ENCODE data around the gene LGALS14.
"Not testable (repeated sequence)": the region's sequence is repeated elsewhere in the genome, so short reads cannot be mapped to it uniquely, and the experiment has no call there.

The LGALS14 gene

DNA sequence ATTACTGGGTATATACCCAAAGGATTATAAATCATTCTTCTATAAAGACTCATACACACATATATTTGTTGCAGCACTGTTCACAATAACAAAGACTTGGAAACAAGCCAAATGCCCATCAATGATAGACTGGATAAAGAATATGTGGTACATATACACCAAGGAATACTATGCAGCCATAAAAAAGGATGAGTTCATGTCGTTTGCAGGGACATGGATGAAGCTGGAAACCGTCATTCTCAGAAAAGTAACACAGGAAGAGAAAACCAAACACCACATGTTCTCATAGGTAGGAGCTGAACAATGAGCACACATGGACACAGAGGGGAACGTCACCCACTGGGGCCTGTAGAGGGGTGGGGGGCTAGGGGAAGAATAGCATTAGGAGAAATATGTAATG, 15.9 kb downstream of the LGALS14 start:
- H3K27ac Mint-ChIP-seq; H3K4me3 Mint-ChIP-seq; H3K9me3 Mint-ChIP-seq; DNase-seq; H3K4me1 Mint-ChIP-seq (ENCODE audit: low read depth); H3K36me3 Mint-ChIP-seq (ENCODE audit: low read depth): not testable (repeated sequence)
- peaks cover 71% of the 10 kb centered on the region for H3K27me3 Mint-ChIP-seq

DNA sequence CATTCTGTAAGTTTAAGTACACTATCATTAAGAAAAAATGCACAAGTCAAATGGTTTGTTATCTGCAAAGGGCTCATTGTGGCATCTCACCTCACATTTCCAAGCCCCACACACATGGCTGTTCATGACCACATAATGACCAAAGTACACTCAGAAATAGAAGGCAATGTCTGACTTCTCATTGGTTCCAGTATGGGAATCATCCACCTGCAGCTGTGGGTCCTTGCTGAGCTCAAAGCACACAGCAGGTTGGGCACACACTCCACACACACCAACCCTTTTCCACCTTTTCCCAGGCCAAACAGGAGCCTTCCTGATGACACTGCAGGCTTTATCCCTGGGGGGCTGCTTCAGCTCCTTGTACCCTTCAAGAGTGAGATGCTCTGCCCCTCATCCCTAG, 21.7 kb downstream of the LGALS14 start:
- H3K9me3 Mint-ChIP-seq = no peaks in the 10 kb centered on the region
- H3K4me1 Mint-ChIP-seq (ENCODE audit: low read depth) = no peaks in the 10 kb centered on the region
- H3K27me3 Mint-ChIP-seq = peaks cover 52% of the 10 kb centered on the region
- no peak overlapping the region for H3K27ac Mint-ChIP-seq
- no peak overlapping the region for H3K4me3 Mint-ChIP-seq
- no peaks in the 10 kb centered on the region for H3K36me3 Mint-ChIP-seq (ENCODE audit: low read depth)
- no peak for DNase-seq

GRCh38 chr19:39727070-39727800, 23.0 kb downstream of the LGALS14 start:
- no peaks in the 10 kb centered on the region for H3K36me3 Mint-ChIP-seq (ENCODE audit: low read depth)
- H3K4me1 Mint-ChIP-seq (ENCODE audit: low read depth) = no peaks in the 10 kb centered on the region
- H3K27ac Mint-ChIP-seq = no peak overlapping the region
- H3K27me3 Mint-ChIP-seq = peaks cover 54% of the 10 kb centered on the region
- no peak for DNase-seq
- no peak overlapping the region for H3K4me3 Mint-ChIP-seq
- no peaks in the 10 kb centered on the region for H3K9me3 Mint-ChIP-seq

DNA sequence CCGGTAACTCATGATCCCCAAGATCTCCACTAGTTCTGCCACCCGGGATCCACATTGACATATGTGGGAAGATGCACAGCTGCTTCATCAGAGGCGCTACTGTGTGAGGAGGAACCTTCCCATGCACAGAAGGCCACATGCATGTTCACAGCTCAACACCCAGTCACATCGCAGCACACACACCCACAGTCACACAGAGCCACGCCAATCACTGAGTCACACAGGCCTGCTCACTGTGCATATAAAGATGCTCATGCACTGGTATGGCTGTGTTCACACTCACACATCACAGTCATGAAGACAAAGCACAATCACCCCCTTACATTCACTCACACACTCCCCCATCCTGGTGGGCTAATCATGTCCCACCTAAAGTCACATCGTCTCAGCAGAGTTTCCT, 23.8 kb downstream of the LGALS14 start:
- Mint-ChIP-seq H3K9me3 (no peaks in the 10 kb centered on the region), H3K4me3 (no peak overlapping the region), H3K27ac (no peak overlapping the region), H3K36me3 (ENCODE audit: low read depth) (no peaks in the 10 kb centered on the region), H3K4me1 (ENCODE audit: low read depth) (no peaks in the 10 kb centered on the region), H3K27me3 (peaks cover 46% of the 10 kb centered on the region)
- DNase-seq = no peak

DNA sequence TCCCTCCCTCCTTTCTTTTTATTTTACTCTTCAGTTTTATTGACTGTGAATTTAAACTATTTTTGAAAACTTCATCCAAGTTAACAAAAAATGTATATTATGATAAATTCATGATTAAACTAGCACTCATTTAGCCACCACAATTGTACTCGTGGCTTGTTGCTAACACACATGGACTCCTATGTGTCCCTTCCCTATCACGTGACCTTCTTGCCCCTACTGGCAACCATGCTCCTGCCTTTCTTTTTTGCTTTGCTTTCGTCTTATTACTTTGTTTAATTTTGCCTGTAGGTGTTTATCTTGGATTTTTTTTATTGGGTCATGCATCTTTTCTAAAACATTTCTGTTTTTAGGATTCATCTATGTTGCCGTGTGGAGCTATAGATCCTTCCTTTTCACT, 25.3 kb downstream of the LGALS14 start:
- Mint-ChIP-seq H3K4me1 (ENCODE audit: low read depth) (no peaks in the 10 kb centered on the region), H3K27me3 (peaks cover 32% of the 10 kb centered on the region), H3K9me3 (no peaks in the 10 kb centered on the region), H3K36me3 (ENCODE audit: low read depth) (no peaks in the 10 kb centered on the region), H3K4me3 (no peak overlapping the region), H3K27ac (no peak overlapping the region)
- no peak for DNase-seq

DNA sequence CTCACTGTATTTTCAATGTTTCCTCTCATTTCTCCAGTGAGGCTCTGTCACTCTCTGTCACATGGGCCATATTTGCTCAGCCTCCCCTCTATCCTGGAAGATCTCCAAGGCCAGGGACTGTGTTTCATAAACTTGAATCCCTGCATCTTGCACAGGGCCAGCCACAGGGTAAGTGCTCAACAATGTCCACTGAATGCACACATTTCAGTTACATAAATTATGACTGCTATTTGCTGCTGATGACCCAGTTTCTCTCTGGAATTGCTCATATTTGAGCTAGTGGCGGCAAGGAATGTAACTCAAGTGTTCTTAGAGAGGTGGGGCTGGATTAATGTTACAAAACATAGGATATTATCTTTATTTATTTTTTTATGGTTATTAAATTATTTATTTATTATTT, 27.4 kb downstream of the LGALS14 start:
- no peak for DNase-seq

DNA sequence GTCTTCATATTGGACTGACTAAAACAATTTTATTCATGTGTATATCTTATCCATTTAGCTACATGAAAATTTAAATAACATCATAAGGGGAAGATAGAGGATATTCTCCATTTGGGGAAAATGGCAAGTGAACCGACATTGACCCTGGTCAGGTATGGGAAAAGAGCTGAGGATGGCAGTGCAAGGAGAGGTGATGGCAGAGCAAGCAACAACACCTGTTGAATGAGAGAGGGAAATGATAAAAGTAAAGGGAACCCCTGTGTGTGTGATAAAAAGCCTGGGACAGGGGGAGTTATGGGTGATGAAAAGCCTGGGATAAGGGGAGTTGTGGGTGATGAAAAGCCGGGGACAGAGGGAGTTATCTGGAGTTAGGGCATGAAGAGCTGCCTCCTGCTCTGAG, 29.6 kb downstream of the LGALS14 start:
- no peak overlapping the region for H3K27ac Mint-ChIP-seq
- peaks cover 20% of the 10 kb centered on the region for H3K27me3 Mint-ChIP-seq
- no peaks in the 10 kb centered on the region for H3K9me3 Mint-ChIP-seq
- no peak overlapping the region for H3K4me3 Mint-ChIP-seq
- no peaks in the 10 kb centered on the region for H3K36me3 Mint-ChIP-seq (ENCODE audit: low read depth)
- DNase-seq = no peak
- peaks cover 20% of the 10 kb centered on the region for H3K4me1 Mint-ChIP-seq (ENCODE audit: low read depth)

More for the DNA sequence above, 27.4 kb downstream of the LGALS14 start:
- no peak overlapping the region for H3K4me3 Mint-ChIP-seq
- peaks cover 8% of the 10 kb centered on the region for H3K4me1 Mint-ChIP-seq (ENCODE audit: low read depth)
- no peak overlapping the region for H3K27ac Mint-ChIP-seq
- no peaks in the 10 kb centered on the region for H3K9me3 Mint-ChIP-seq
- no peaks in the 10 kb centered on the region for H3K36me3 Mint-ChIP-seq (ENCODE audit: low read depth)
- peaks cover 25% of the 10 kb centered on the region for H3K27me3 Mint-ChIP-seq

DNA sequence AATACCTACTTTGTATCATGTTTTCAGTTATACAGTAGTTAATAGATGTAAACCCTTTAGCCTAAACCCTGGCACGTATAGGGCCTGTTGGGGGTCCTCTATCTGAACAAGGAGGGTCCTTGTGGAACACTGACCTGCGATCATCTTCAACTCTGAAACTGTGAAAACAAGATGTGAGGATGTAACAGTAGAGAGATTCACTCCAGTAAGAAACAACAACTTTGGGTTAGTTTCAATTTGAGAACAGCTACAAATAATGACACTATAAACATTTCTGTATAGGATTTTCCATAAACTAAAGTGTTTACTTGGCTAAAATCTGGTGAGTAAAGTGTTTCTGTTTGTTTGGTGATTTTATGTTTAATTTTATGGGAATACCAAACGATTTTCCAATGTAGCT, 31.4 kb downstream of the LGALS14 start:
- Mint-ChIP-seq H3K27me3 (peaks cover 15% of the 10 kb centered on the region), H3K4me1 (ENCODE audit: low read depth) (peaks cover 29% of the 10 kb centered on the region), H3K36me3 (ENCODE audit: low read depth) (no peaks in the 10 kb centered on the region), H3K4me3 (no peak overlapping the region), H3K9me3 (no peaks in the 10 kb centered on the region), H3K27ac (no peak overlapping the region)
- no peak for DNase-seq

GRCh38 chr19:39736088-39736487, 31.8 kb downstream of the LGALS14 start:
- H3K36me3 Mint-ChIP-seq (ENCODE audit: low read depth) = no peaks in the 10 kb centered on the region
- no peaks in the 10 kb centered on the region for H3K9me3 Mint-ChIP-seq
- peaks cover 31% of the 10 kb centered on the region for H3K4me1 Mint-ChIP-seq (ENCODE audit: low read depth)
- H3K4me3 Mint-ChIP-seq = no peak overlapping the region
- no peak for DNase-seq
- H3K27ac Mint-ChIP-seq = no peak overlapping the region
- peaks cover 13% of the 10 kb centered on the region for H3K27me3 Mint-ChIP-seq

- Mint-ChIP-seq H3K27ac (no peak overlapping the region), H3K36me3 (ENCODE audit: low read depth) (no peaks in the 10 kb centered on the region), H3K4me3 (no peak overlapping the region), H3K27me3 (peaks cover 9% of the 10 kb centered on the region), H3K9me3 (no peaks in the 10 kb centered on the region), H3K4me1 (ENCODE audit: low read depth) (peaks cover 34% of the 10 kb centered on the region)
- no peak for DNase-seq
Measured at GRCh38 chr19:39737351-39737750, 33.1 kb downstream of the LGALS14 start.

DNA sequence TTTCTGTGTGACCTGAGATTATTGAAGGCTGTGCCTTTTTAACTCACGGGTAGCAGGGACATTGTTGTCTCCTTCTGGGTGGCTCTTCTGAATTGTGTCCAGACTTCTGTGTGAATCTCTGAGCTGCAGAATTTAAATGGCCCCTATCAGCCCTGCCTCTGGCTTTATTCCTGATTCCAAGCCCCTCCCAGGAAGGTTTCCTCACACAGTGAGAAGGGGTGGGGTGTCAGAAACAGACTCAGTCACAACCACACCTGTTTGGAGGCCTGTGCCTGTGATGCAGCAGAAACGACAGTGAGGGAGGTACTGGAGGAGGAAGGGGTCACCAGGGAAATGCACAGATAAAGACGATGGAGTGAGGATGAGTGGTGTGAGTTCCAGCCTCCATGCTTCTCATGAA, 33.6 kb downstream of the LGALS14 start, which contains the start of gene CLC:
TSS of gene CLC (minus strand) at position 139 of the 400 bp plus-strand sequence. CDS start at position 62, 77 bp downstream.
- Mint-ChIP-seq H3K36me3 (ENCODE audit: low read depth) (no peaks in the 10 kb centered on the region), H3K27me3 (peaks cover 11% of the 10 kb centered on the region), H3K4me3 (no peak within 1 kb of the TSS), H3K27ac (no peak within 1 kb of the TSS), H3K4me1 (ENCODE audit: low read depth) (peaks cover 34% of the 10 kb centered on the region), H3K9me3 (no peaks in the 10 kb centered on the region)
- no peak for DNase-seq

DNA sequence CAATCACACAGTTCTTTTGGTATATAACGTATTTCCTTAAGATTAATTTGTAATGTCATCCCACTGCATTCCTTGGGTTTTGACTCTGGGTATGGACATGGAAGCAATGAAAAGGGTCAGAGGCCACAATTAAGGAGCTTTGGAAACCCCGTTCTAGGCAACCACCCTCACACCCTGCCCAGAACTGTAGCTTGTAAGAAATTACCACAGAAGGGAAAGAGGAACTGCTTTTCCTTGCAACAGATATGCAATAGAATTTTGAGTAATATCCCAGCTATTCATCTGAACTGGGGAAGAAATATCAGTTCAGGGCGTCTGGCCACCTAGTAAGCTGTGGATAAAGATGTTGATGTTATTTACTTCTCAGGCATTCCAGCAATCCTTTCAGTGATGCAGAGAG, 34.5 kb downstream of the LGALS14 start:
- Mint-ChIP-seq H3K27me3 (peaks cover 19% of the 10 kb centered on the region), H3K36me3 (ENCODE audit: low read depth) (no peaks in the 10 kb centered on the region), H3K4me1 (ENCODE audit: low read depth) (peaks cover 34% of the 10 kb centered on the region), H3K4me3 (no peak overlapping the region), H3K27ac (no peak overlapping the region), H3K9me3 (no peaks in the 10 kb centered on the region)
- no peak for DNase-seq

DNA sequence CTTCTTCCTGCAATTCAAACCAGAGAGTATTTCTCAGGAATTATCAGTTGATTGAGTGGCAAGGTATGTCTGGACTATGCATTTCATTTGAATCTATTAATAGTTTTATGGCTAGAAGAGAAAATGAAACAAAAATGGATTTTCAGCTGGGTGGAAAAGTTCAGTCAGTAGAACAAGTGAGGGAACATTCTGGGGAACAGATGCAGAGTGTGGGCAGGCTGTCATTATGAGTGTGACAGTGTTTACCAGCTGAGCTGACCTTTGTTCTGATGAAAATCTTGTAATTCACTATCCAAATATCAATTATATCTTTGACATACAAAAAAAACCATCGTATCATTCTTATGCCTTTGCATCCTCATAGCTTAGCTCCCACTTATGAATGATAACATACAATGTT, 36.1 kb downstream of the LGALS14 start:
- DNase-seq = no peak
- Mint-ChIP-seq H3K4me3 (peak overlapping the region; percentile 4), H3K27ac (peak overlapping the region; percentile 31), H3K4me1 (ENCODE audit: low read depth) (peaks cover 34% of the 10 kb centered on the region), H3K9me3 (no peaks in the 10 kb centered on the region), H3K27me3 (peaks cover 24% of the 10 kb centered on the region), H3K36me3 (ENCODE audit: low read depth) (no peaks in the 10 kb centered on the region)

DNA sequence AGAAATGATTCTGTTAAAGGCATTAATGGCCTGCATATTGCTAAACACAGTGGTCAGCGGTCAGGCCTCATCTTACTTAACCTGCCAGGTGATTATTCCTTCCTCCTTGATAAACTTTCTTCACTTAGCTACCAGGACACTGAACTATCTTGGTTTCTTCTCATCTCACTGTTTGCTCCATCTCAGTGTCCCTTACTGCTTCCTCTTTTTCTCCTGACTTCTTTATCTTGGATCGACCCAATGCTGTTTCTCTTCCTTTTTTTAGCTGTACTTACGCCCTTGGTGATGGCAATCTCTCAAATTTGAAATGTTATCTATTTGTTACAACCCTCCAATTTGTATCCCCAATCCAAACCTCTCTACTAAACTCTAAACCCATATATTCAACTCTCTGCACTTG, 41.4 kb downstream of the LGALS14 start:
- peaks cover 30% of the 10 kb centered on the region for H3K27me3 Mint-ChIP-seq

GRCh38 chr19:39746836-39747529, 42.7 kb downstream of the LGALS14 start:
- DNase-seq = no peak
- H3K9me3 Mint-ChIP-seq = no peaks in the 10 kb centered on the region
- H3K27me3 Mint-ChIP-seq = peaks cover 30% of the 10 kb centered on the region
- no peak overlapping the region for H3K27ac Mint-ChIP-seq
- no peaks in the 10 kb centered on the region for H3K36me3 Mint-ChIP-seq (ENCODE audit: low read depth)
- H3K4me3 Mint-ChIP-seq = no peak overlapping the region
- no peaks in the 10 kb centered on the region for H3K4me1 Mint-ChIP-seq (ENCODE audit: low read depth)

More for the DNA sequence above, 41.4 kb downstream of the LGALS14 start:
- no peaks in the 10 kb centered on the region for H3K36me3 Mint-ChIP-seq (ENCODE audit: low read depth)
- H3K4me3 Mint-ChIP-seq = no peak overlapping the region
- H3K4me1 Mint-ChIP-seq (ENCODE audit: low read depth) = peaks cover 6% of the 10 kb centered on the region
- no peak for DNase-seq
- H3K9me3 Mint-ChIP-seq = no peaks in the 10 kb centered on the region
- no peak overlapping the region for H3K27ac Mint-ChIP-seq
